ENCODE data around the gene RMND1. TPM values are rescaled to one million over a fixed set of nuclear protein-coding genes. Genes with fewer than 3 reads are reported as not detected.

RMND1 gene, protein sequence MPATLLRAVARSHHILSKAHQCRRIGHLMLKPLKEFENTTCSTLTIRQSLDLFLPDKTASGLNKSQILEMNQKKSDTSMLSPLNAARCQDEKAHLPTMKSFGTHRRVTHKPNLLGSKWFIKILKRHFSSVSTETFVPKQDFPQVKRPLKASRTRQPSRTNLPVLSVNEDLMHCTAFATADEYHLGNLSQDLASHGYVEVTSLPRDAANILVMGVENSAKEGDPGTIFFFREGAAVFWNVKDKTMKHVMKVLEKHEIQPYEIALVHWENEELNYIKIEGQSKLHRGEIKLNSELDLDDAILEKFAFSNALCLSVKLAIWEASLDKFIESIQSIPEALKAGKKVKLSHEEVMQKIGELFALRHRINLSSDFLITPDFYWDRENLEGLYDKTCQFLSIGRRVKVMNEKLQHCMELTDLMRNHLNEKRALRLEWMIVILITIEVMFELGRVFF
- 10 to 100 TPM; 24.5 to 25.6 TPM for total RNA-seq
- 10.4 TPM for polyA plus RNA-seq

DNA sequence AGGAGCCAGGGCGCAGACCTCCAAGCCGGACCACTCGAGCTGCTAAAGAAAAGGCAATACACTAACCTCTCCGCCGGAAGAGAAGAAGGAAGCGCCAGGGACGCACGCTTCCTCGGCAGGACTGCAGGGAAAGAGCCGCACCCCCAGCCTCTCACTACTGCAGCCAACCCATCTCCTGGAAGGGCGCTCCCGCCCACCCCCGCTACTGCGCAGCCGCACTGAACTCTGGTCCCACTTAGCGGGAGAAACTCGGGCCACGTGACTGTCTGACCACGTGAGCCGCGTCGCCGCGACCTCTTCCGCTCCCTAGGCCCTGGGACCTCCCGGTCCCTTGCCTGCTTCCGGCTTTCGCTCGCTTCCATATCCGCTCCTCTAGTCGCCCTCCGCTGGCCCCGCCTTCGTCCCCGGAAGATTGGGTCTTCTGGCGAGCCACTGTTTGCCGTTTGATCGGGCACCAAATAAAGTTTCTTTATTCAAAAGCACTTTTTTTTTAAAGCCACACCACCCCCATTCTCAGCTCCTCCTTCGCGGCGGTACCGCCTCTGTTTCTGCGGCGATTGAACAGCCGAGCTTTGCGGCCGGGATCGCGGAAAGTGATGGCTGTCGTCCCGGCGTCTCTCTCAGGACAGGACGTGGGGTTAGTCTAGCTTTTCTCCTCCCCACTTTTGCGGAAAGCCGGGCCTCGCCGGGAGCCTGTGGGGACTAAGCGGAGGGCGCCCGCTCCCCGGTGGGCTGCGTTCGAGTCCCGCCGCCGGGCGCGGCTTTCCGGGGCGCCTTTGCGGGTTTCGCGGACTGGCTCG lies at the start of gene RMND1:
Gene RMND1, minus strand, starts transcription at position 177 of the 800 bp plus-strand sequence. CDS start 6,315 bp downstream, outside the sequence.
- Mint-ChIP-seq H3K27me3 (no peaks in the 10 kb centered on the region), H3K4me3 (peak within 1 kb of the TSS; percentile 92 to 99 (median 96)), H3K36me3 (peaks cover 0 to 27% (median 6%) of the 10 kb centered on the region in 3 donors), H3K27ac (peak within 1 kb of the TSS; percentile 87 to 95 (median 94)), H3K4me1 (peaks cover 49 to 77% (median 64%) of the 10 kb centered on the region in 3 donors), H3K9me3 (no peaks in the 10 kb centered on the region)
- ChIA-PET CTCF (interaction anchor here (0.5 to 1.9 kb wide), 11 partner anchors 9 to 1549 kb away, joined by 3 to 7 read pairs (median 4); no protein-coding TSS in a partner anchor), POLR2A (interaction anchor here (0.6 to 2.0 kb wide), 6 partner anchors 18 to 78 kb away, joined by 3 to 43 read pairs (median 4); partner anchors contain the start of gene ZBTB2)
- DNase-seq: peak; percentile 98 to 100 (median 99)
- no peaks in the 10 kb centered on the region for H3K36me3 ChIP-seq (ENCODE audit: insufficient read depth, low read length)
- no peaks in the 10 kb centered on the region for H3K9me3 ChIP-seq (ENCODE audit: low read length)
- H3K27ac ChIP-seq (ENCODE audit: low read depth, low read length): peak within 1 kb of the TSS; percentile 81
- H3K27me3 ChIP-seq (ENCODE audit: insufficient read depth, low read length, poor library complexity, severe bottlenecking): no peaks in the 10 kb centered on the region
- peak within 1 kb of the TSS; percentile 95 for H3K4me3 ChIP-seq (ENCODE audit: low read length)
- H3K4me1 ChIP-seq (ENCODE audit: insufficient read depth, low read length): peaks cover 24% of the 10 kb centered on the region

DNA sequence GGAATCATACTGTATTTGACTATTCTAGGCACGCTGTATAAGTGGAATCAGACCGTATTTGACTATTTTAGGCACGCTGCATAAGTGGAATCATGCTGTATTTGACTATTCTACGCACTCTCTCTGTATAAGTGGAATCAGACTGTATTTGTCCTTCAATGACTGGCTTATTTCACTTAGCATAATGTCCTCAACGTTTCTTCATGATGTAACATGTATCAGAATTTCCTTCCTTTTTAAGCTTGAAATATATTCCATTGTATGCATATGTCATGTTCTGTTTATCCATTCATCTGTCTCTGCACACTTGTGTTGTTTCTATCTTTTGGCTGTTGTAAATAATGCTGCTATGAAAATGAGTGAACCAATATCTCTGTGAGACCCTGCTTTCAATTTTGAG lies 47.6 kb upstream of the RMND1 start:
- Mint-ChIP-seq H3K4me3 (no peak overlapping the region), H3K9me3 (no peaks in the 10 kb centered on the region), H3K27me3 (peaks cover 25 to 42% of the 10 kb centered on the region in 2 donors), H3K36me3 (no peaks in the 10 kb centered on the region), H3K27ac (no peak overlapping the region), H3K4me1 (peaks cover 6 to 7% (median 6%) of the 10 kb centered on the region in 3 donors)
- Histone ChIP-seq H3K9me3 (ENCODE audit: low read length) (no peaks in the 10 kb centered on the region), H3K4me1 (ENCODE audit: insufficient read depth, low read length) (peaks cover 4% of the 10 kb centered on the region), H3K27me3 (ENCODE audit: insufficient read depth, low read length, poor library complexity, severe bottlenecking) (peaks cover 5% of the 10 kb centered on the region), H3K4me3 (ENCODE audit: low read length) (no peak overlapping the region), H3K27ac (ENCODE audit: low read depth, low read length) (no peak overlapping the region), H3K36me3 (ENCODE audit: insufficient read depth, low read length) (no peaks in the 10 kb centered on the region)
- ChIA-PET CTCF (no interaction called here), POLR2A (no interaction called here)
- no peak for DNase-seq

- Mint-ChIP-seq H3K4me1 (peaks cover 10 to 11% (median 11%) of the 10 kb centered on the region in 3 donors), H3K36me3 (no peaks in the 10 kb centered on the region), H3K4me3 (no peak overlapping the region), H3K9me3 (no peaks in the 10 kb centered on the region), H3K27ac (peak overlapping the region in 1 of 8 donors; percentile 43), H3K27me3 (peaks cover 27 to 49% of the 10 kb centered on the region in 2 donors)
- POLR2A ChIA-PET: no interaction called here
- H3K4me3 ChIP-seq (ENCODE audit: low read length): no peak overlapping the region
- no peaks in the 10 kb centered on the region for H3K9me3 ChIP-seq (ENCODE audit: low read length)
- no peak for DNase-seq
- CTCF ChIA-PET: no interaction called here
- no peak overlapping the region for H3K27ac ChIP-seq (ENCODE audit: low read depth, low read length)
- H3K27me3 ChIP-seq (ENCODE audit: insufficient read depth, low read length, poor library complexity, severe bottlenecking): peaks cover 14% of the 10 kb centered on the region
- peaks cover 10% of the 10 kb centered on the region for H3K4me1 ChIP-seq (ENCODE audit: insufficient read depth, low read length)
- no peaks in the 10 kb centered on the region for H3K36me3 ChIP-seq (ENCODE audit: insufficient read depth, low read length)
Measured at GRCh38 chr6:151498327-151498726, 46.4 kb upstream of the RMND1 start.

DNA sequence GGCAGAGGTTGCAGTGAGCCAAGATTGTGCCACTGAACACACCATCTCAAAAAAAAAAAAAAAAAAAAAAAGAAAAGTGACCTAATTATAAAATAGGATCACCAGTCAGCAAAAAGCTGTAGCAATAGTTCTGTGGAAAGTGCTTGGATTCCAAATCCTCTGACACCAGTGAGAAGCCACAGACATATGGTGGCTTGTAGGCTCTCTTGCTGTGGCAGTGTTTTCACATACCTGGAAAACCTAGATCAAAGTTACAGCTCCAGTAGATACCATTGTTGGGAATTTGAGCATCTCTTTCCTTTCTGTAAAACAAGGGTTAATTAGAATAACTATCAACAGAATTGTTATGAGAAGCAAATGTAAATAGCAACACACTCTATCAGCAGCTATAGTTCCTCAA lies 46.0 kb upstream of the RMND1 start:
- Histone ChIP-seq H3K27me3 (ENCODE audit: insufficient read depth, low read length, poor library complexity, severe bottlenecking) (peaks cover 17% of the 10 kb centered on the region), H3K4me1 (ENCODE audit: insufficient read depth, low read length) (peaks cover 10% of the 10 kb centered on the region), H3K27ac (ENCODE audit: low read depth, low read length) (no peak overlapping the region), H3K9me3 (ENCODE audit: low read length) (no peaks in the 10 kb centered on the region), H3K4me3 (ENCODE audit: low read length) (no peak overlapping the region), H3K36me3 (ENCODE audit: insufficient read depth, low read length) (no peaks in the 10 kb centered on the region)
- no peaks in the 10 kb centered on the region for H3K36me3 Mint-ChIP-seq
- peaks cover 10 to 14% (median 12%) of the 10 kb centered on the region in 3 donors for H3K4me1 Mint-ChIP-seq
- peaks cover 27 to 53% of the 10 kb centered on the region in 2 donors for H3K27me3 Mint-ChIP-seq
- H3K4me3 Mint-ChIP-seq: no peak overlapping the region
- ChIA-PET POLR2A (no interaction called here), CTCF (no interaction called here)
- H3K27ac Mint-ChIP-seq: no peak overlapping the region
- DNase-seq: no peak
- no peaks in the 10 kb centered on the region for H3K9me3 Mint-ChIP-seq

DNA sequence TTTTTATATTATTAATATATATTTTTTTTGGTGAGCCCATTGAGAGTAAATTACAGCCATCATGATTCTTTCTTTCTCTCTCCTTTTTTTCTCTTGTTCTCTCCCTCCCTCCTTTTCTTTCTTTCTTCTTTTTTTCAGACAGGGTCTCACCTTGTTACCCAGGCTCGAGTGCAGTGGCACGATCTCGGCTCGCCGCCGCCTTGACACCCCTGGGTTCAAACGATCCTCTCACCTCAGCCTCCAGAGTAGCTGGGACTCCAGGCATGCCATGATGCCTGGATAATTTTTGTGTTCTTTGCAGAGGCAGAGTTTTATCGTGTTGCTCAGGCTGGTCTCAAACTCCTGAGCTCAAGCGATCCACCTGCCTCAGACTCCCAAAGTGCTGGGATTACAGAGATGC lies 43.5 kb upstream of the RMND1 start:
- Histone ChIP-seq H3K36me3 (ENCODE audit: insufficient read depth, low read length) (no peaks in the 10 kb centered on the region), H3K4me1 (ENCODE audit: insufficient read depth, low read length) (peaks cover 10% of the 10 kb centered on the region), H3K27ac (ENCODE audit: low read depth, low read length) (no peak overlapping the region), H3K27me3 (ENCODE audit: insufficient read depth, low read length, poor library complexity, severe bottlenecking) (peaks cover 17% of the 10 kb centered on the region), H3K4me3 (ENCODE audit: low read length) (no peak overlapping the region), H3K9me3 (ENCODE audit: low read length) (no peaks in the 10 kb centered on the region)
- ChIA-PET CTCF (no interaction called here), POLR2A (no interaction called here)
- H3K27ac Mint-ChIP-seq: peak overlapping the region in 1 of 8 donors; percentile 35
- H3K4me3 Mint-ChIP-seq: peak overlapping the region in 1 of 7 donors; percentile 29
- no peak for DNase-seq
- H3K27me3 Mint-ChIP-seq: peaks cover 39 to 64% of the 10 kb centered on the region in 2 donors
- H3K4me1 Mint-ChIP-seq: peaks cover 10 to 14% (median 12%) of the 10 kb centered on the region in 3 donors
- no peaks in the 10 kb centered on the region for H3K36me3 Mint-ChIP-seq
- no peaks in the 10 kb centered on the region for H3K9me3 Mint-ChIP-seq

DNA sequence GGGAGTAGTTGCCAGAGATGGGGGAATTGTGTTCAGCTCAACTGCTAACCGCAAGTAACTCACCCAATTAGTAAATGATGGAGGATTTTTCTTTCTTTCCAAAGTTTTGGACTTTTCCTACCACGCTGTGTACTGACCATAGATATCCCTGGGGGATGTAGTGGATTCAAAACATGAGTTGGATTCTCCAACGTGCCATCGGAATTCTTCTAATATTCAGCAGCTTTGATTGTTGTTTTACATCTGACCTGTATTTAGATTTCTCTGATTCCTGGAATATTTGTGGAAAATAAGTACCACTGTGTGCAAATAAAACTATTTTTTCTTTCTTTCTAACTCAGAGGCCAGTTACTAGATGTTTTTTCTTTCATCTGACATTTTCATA lies 43.0 kb upstream of the RMND1 start:
- Mint-ChIP-seq H3K27me3 (peaks cover 40 to 62% of the 10 kb centered on the region in 2 donors), H3K36me3 (no peaks in the 10 kb centered on the region), H3K9me3 (no peaks in the 10 kb centered on the region), H3K27ac (no peak overlapping the region), H3K4me1 (peaks cover 10 to 14% (median 12%) of the 10 kb centered on the region in 3 donors), H3K4me3 (peak overlapping the region in 6 of 7 donors; percentile 23 to 79 (median 62))
- ChIA-PET POLR2A (no interaction called here), CTCF (no interaction called here)
- Histone ChIP-seq H3K4me1 (ENCODE audit: insufficient read depth, low read length) (peaks cover 10% of the 10 kb centered on the region), H3K9me3 (ENCODE audit: low read length) (no peaks in the 10 kb centered on the region), H3K4me3 (ENCODE audit: low read length) (no peak overlapping the region), H3K27me3 (ENCODE audit: insufficient read depth, low read length, poor library complexity, severe bottlenecking) (peaks cover 17% of the 10 kb centered on the region), H3K27ac (ENCODE audit: low read depth, low read length) (no peak overlapping the region), H3K36me3 (ENCODE audit: insufficient read depth, low read length) (no peaks in the 10 kb centered on the region)
- DNase-seq: no peak

GRCh38 chr6:151494235-151494935 lies 42.5 kb upstream of the RMND1 start:
- peak in 1 of 5 donors; percentile 7 for DNase-seq
- POLR2A ChIA-PET: no interaction called here
- Mint-ChIP-seq H3K4me3 (peak overlapping the region; percentile 23 to 87 (median 67)), H3K9me3 (no peaks in the 10 kb centered on the region), H3K27me3 (peaks cover 40 to 57% of the 10 kb centered on the region in 2 donors), H3K36me3 (no peaks in the 10 kb centered on the region), H3K27ac (no peak overlapping the region), H3K4me1 (peaks cover 10 to 14% (median 12%) of the 10 kb centered on the region in 3 donors)
- CTCF ChIA-PET: no interaction called here
- Histone ChIP-seq H3K27ac (ENCODE audit: low read depth, low read length) (no peak overlapping the region), H3K4me1 (ENCODE audit: insufficient read depth, low read length) (peaks cover 10% of the 10 kb centered on the region), H3K9me3 (ENCODE audit: low read length) (no peaks in the 10 kb centered on the region), H3K36me3 (ENCODE audit: insufficient read depth, low read length) (no peaks in the 10 kb centered on the region), H3K27me3 (ENCODE audit: insufficient read depth, low read length, poor library complexity, severe bottlenecking) (peaks cover 17% of the 10 kb centered on the region), H3K4me3 (ENCODE audit: low read length) (no peak overlapping the region)

All from CD8-positive, alpha-beta memory T cell (primary cell).